HG03196 (cell line): ENCODE results near the gene ERAS.

Experiments
- ATAC-seq: cut with Tn5 transposase; IDR thresholded peaks from one replicate; pipeline ENCODE4 v1.9.1; 2021; ENCODE audit not compliant: unreplicated experiment

ERAS gene, protein sequence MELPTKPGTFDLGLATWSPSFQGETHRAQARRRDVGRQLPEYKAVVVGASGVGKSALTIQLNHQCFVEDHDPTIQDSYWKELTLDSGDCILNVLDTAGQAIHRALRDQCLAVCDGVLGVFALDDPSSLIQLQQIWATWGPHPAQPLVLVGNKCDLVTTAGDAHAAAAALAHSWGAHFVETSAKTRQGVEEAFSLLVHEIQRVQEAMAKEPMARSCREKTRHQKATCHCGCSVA

DNA sequence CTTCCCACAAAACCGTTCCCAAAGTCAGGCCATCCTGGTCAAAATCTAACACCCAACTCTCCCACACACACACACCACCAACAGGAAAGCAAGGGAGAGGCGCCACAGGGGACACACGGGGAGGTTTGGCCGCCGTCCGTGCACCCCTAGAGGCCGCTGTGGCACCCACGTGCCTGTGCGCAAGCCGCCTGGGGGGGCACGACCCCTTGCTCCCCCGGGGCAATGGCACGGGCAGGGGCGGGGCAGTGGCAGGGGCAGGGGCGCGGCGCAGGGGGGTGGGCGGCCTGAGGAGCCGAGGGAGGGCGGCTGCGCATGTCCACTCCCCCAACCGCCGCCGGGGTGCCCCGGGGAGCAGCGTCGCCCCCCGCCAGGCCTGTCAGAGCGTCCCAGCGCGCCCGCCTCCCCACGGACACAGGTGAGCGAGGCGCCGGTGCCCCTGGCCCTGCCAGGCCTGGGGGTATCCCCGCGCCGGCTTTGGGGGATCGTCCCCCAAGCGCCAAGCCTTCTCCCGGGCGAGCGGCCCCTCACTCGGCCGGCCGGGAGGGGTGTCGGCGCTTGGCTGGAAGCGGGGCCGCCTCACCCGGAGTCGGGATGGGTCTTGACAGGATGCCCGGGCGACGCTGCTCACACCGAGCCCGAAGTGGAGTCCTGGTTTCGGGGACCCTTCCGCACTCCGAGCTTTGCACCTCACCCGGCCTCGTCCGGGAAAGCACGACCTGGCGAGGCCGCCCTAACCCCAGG, at the start of gene ERAS:
ERAS (plus strand) TSS at position 379 of the 741 bp plus-strand sequence. CDS start 2,611 bp downstream, outside the sequence.
- ATAC-seq = no peak

DNA sequence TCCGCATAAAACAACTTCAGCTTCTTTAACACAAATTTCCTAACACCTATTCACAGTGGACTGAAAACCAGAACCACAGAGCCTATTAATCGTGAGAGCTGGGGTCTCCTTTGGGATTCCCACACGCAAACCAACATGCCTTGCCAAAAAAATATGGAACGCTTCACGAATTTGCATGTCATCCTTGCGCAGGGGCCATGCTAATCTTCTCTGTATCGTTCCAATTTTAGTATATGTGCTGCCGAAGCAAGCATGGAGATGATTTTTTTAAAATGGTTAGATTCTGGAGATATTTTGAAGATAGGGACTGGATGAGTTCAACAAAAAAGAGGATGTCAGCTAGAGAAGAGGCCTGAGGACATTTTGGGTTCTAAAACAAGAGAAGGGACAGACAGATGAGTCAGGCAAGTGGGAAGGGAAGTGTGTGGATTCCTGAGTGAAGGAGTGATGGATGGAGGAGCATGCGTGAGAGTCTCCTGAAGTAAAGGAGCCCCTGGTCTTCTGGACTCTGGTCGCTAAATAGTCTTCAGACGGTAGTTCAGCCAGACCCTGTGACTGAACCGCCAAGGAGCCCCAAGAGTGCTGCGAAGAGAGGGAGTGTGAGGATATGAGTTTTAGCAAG, 49.4 kb upstream of the ERAS start:
- ATAC-seq = no peak

DNA sequence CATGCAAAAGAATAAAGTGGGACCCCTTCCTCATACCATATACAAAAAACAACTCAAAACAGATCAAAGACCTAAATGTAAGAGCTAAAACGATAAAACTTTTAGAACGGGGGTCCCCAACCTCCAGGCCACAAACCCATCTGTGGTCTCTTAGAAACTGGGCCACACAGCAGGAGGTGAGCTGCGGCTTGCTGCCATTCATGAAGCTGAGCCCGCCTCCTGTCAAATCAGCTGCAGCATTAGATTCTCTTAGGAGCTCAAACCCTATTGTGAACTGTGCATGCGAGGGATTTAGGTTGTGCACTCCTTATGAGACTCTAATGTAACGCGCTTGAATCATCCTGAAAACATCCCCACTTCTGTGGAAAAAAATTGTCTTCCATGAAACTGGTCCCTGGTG, 46.9 kb upstream of the ERAS start:
- ATAC-seq = no peak

DNA sequence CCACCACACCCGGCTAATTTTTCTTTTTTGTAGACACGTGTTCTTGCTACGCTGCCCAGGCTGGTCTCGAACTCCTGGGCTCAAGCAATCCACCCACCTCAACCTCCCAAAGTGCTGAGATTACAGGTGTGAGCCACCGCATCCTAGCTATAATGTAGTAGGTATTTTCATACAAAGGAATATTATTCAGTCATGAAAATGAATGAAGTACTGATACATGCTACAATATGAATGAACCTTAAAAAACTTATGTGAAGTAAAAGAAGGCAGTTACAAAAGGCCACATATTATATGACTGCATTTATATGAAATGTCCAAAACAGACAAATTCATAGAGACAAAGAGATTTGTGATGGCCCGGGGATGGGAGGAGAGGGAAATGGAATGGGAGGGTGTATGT, 44.6 kb upstream of the ERAS start:
- no peak for ATAC-seq

DNA sequence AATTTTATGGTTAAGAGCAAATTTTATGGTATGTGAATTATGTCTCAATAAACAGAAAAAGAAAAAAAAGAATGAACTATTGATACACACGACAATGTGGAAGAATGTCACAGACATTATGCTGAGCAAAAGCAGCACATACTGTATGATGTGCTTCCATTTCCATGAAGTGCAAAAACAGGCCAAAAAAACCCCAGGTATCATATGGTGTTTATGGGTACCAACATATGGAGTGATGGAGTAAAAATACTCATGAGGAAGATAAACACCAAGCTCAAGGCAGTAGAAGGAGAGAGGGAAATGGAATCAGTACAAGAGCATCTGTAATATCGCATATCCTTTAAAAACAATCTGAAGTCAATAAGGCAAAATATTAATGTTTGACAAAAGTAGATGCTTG, 44.1 kb upstream of the ERAS start:
- no peak for ATAC-seq

DNA sequence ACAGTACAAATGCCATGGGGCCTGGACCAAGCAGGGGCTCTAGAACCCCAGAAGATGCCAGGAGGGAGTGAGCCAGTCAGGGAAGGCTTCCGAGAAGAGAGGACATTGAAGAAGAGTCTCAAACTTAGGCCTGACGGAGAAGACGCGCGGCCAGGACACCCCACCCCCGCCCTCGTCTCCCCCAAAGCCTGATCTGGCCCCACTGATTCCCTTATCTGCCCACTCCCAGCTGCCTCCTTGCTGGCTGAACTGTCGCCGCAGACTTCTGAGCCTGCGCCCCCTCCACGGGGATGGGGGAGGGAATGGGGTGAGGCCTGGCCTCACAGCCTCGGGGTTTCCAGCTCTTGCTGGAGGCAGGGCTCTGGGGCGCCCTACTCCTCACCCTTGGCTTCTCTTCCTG, 43.5 kb upstream of the ERAS start:
- ATAC-seq = no peak

DNA sequence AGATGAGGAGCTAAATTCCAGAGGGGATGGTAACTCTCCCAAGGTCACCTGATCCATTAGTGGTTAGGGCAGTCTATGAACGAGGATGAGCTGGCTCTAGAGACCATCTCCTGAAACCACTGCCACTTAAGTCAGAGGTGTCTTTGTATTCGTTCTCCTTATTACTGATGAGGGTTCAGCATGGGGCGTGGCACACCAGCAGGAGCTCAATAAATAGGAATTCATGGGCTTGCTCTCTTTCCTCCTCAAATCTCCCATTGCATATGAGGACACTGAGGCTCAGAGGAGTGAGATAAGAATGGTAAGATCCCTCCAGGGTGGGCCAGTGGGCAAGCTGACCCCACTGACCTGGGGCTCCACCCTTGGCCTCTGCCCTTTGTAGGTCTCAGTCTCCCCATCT, 41.6 kb upstream of the ERAS start:
- no peak for ATAC-seq

DNA sequence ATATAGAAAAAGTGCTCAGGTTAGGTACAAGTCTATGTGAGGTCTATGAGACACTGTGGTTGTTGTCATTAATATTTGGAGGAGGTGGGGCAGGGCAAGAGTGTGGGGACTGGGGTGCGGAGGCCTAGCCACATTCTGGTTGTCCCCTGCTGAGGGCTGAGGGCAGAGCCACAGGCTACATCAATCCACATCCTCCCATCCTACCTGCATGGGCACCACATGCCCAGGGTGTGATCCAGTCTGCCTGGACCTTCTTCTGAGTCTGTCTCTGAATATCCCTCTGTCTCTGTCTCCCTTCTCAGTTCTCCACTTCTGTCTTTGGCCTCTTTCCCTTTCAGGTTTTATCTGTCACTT, 41.1 kb upstream of the ERAS start:
- ATAC-seq = no peak

DNA sequence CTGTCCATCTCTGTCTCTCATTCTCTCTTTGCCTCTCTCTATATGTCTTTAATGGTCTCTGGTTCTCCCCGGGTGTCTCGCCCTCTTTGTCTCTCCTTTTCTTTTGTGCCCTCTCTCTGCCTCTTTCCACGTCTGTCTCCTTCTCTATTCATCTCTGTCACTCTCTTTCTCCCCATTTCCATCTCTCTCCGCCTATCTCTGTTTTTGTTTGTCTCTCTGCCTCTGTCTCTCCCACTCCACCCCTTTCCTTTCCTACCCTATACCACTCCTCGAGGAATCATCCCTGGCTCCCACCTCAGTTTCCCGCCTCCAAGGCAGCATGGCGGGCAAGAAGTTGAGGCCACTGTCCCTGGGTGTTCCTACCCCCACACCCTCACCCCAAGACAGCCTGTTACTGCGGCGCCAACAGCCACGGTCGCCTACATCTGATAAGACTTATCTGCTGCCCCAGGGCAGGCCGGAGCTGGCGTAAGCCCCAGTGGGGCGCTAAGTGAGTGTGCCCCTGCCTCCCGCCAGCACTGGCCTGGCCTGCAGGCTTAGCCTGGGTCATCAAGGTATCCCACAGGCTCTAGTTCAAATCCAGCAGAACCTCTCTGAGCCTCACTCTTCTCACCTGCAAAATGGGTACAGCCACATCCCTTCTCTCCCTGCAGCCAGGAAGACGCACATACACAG, 40.6 kb upstream of the ERAS start:
- ATAC-seq = no peak

DNA sequence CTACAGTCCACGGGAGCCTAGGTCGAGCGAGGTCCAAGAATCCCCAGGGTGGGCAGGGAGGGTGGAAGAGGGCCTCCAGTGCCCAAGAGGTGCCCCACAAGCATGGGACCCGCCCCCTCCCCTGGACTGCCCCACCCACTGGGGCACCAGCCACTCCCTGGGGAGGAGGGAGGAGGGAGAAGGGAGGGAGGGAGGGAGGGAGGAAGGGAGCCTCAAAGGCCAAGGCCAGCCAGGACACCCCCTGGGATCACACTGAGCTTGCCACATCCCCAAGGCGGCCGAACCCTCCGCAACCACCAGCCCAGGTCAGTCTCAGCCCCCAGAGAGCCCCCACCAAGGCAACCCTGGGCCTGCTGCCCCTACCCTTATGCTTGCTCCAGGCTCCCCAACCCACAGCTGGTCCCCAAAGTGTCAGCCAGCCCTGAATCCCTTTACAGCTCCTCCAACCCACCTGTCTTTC, 39.9 kb upstream of the ERAS start, which contains the start of gene GATA1:
GATA1 (plus strand) TSS at position 250 of the 460 bp plus-strand sequence. CDS start 4,520 bp downstream, outside the sequence.
- ATAC-seq = no peak

DNA sequence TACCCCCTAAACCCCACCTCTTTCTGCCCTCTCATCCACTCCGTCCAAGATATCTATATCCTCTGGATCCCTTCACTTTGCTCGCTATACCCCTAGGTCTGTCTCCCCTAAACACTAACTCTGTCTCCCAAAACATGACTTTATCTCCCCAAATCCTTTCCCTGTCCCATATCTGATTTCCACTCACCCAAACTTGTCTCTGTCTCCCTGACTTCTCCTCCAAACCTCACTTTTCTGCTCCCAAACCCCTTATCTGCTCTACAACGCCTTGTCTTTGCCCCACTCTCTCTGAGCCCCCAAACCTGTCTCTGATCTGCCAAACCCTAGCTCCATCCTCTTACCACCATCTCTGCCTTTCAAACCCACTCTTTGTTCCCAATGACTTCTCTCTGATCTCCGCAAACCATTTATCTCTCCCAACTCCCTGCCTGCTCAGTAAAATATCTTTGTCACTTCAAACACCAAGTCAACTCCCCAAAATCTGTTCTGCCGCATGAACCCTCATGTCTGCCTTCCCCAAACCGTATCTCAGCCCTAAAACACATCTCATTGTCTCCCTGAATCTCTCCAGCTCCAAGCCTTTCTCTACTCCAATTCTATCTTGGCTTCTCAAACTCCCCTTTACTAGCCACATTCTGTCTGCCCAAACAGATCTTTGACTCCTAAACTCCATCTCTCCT, 39.3 kb upstream of the ERAS start:
- ATAC-seq = no peak

DNA sequence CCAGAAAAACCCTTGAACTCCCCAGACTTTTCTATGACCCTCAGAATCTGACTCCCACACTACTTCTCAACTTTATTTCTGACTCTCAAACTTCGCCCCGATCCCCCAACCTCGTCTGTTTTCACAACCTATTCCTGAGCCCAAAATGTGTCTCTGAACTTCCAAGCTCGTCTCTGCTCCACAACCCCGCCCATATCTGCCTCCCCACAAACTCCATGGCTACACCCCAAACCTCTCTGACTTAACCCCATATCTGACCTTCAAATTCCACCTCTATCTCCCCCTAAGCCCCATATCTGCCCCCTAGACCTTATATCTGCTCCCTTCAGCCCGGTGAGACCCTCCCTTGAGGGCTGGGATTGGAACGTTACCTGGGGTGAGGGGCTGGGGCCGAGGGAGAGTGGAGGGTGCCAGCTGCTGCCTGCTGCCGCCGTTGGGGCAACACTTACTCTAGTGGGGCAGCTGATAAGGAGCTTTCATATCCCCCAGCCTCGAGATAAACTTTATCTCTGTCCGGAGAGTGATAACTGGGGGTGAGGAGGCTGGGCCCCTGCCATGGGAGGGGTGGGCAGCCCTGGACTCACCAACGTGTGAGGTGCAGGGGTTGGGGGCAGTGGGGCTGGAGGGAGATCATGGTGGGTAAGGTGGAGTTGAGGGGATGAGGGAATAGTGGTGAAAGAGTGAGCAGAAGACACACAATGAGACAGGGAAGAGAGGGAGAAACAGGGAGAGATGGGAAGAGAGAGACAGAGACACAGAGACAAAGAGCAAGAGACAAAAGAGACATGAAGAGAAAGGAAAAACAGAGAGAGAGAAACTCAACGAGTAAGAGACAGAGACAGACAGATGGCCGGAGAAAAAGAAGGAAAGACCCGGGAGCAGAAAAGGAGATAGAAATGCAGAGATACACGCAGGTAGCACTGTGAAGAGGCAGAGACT, 38.5 kb upstream of the ERAS start:
- no peak for ATAC-seq

DNA sequence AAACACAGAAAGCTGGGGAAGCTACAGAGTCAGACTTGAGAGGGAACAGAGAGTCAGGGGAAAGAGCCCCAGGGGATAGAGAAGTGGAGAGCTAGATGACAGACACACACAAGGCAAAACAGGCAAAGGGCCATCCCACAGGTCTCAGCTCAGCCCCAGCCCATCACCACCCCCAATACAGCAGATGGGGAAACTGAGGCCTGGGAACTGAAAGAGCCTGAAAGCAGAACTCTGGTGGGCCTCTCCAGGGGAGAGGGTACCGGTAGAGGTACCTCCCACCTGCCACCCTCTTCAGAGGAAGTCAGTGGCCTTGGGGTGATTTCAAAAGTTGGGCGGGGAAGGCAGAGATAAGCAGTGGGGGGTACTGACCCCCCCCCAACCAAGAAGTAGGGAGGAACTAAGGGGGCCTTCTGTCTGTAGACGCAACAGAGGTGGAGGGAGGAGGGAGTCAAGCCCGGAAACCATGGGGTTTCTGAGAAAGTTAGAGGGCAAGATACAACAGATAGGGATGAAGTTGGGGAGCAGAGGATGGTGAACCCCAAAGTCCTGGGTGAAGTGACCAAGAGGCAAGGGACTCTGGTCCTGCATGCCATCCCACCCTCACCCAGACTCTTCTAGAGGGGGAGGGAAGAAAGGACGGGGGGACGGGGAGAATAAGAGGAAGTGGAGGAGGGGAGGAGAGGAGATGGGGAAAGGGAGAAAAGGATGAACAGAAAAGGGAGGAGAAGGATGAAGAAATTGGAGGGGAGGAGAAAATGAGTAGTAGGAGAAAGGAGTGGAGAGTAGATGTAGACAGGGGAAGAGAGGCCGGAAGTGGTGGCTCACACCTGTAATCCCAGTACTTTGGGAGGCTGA, 36.7 kb upstream of the ERAS start:
- no peak for ATAC-seq

DNA sequence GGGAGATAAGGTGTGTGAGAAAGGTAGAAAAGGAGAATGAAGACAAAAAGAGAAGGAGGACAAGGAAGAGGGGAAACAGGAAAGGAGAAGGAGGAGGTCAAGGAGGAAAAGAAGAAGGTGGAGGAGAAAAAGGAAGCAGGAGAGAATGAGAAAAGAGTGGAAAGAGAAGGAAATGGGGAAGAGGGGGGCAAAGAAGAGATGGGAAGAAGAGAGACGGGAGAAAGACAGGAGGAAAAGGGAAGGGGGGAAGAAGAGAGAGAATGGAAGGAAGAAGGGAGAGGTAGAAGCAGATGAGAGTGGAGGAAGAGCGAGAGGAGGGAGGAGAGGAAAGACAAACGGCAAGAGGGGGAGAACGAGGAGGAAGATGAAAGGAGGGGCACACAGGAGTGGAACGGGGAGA, 35.8 kb upstream of the ERAS start:
- ATAC-seq = no peak

DNA sequence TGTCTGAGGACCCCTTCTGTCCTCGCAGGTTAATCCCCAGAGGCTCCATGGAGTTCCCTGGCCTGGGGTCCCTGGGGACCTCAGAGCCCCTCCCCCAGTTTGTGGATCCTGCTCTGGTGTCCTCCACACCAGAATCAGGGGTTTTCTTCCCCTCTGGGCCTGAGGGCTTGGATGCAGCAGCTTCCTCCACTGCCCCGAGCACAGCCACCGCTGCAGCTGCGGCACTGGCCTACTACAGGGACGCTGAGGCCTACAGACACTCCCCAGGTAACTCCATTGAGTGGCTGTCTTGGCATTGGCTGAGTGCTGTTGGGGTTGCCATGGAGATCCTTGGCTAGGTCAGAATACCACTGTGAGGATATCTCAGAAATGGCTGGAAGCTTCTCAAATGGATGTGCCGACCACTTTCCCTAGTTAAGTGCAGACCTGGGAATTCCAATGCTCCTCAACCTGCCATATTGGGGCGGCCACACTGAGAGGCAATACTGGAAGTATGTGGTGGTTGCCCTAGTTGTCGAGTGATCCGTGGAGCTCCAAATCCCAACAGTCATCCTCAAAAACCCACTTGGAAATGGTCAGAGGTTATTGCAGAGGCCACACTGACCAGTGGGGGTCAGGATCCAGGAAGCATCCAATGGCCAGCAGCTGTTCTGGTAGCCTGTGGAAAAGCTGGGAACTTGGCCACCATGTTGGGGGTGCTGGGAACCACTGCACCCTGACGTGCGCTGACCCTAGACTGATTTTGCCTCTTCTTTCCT, 35.1 kb upstream of the ERAS start:
- ATAC-seq = no peak

DNA sequence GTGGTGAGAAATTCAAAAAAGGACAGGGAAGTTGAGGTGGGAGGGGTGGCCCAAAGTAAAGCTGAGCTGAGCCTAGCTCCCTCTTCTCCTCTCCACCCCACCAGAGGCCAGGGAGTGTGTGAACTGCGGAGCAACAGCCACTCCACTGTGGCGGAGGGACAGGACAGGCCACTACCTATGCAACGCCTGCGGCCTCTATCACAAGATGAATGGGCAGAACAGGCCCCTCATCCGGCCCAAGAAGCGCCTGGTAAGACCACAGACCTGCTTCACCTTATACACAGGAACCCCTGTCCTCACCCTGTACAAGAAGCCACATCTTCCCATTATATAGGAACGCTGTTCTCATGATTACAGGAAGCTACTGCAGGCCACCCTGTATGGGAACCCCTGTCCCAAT, 34.1 kb upstream of the ERAS start:
- no peak for ATAC-seq

DNA sequence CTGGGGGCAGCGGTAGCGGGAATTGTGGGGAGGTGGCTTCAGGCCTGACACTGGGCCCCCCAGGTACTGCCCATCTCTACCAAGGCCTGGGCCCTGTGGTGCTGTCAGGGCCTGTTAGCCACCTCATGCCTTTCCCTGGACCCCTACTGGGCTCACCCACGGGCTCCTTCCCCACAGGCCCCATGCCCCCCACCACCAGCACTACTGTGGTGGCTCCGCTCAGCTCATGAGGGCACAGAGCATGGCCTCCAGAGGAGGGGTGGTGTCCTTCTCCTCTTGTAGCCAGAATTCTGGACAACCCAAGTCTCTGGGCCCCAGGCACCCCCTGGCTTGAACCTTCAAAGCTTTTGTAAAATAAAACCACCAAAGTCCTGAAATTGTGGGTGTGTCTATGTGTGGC, 32.4 kb upstream of the ERAS start:
- no peak for ATAC-seq

DNA sequence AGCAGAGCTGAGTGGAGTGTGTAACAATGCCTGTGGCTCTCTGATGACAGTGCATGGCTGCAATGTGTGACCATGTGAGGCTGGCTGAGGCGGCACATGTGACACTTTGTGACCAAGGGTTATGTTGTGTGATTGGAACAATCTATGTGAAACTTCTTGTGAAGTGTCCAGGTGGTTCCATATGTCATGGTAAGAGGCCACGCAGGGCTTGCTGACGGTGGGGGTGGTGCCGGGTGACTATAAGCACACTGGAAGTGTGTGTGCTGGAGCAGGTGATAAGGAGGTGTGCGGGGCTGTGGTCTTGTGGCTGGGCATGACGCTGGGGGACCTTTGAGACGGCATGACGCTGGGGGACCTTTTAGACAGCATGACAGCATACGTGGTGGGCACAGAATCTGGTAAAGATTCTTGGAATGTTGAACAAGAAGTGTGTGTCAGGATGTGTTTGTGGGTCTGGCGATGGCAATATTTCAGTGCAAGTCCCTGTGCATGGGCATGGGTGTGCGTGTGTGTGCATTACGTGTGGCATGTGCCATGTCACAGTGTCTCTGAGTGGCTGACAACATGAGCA, 31.9 kb upstream of the ERAS start:
- ATAC-seq = no peak
